Neuronal stem cell (in vitro differentiated cells): ENCODE data around the gene CACNB1.
A peak's percentile ranks its signal among the peaks of the same experiment; 100 is the strongest.

Experiments used
- DNase-seq: peaks from one replicate; pipeline ENCODE4 v3.0.0-alpha.2; 2013; ENCODE audit warnings: low spot score
- H2AFZ ChIP-seq: one replicate; pipeline ENCODE4 v1.6.1; 2013; ENCODE audit warnings: mild to moderate bottlenecking, low read length, inconsistent platforms
- H2AK5ac ChIP-seq: 2 replicates; pipeline ENCODE4 v1.6.1; 2013; ENCODE audit warnings: low read depth, mild to moderate bottlenecking, inconsistent platforms, low read length, moderate library complexity, mixed read lengths
- H2BK120ac ChIP-seq: 2 replicates; pipeline ENCODE4 v1.6.1; 2013; ENCODE audit warnings: low read depth, mild to moderate bottlenecking, inconsistent platforms, low read length, moderate library complexity, mixed read lengths
- H2BK12ac ChIP-seq: one replicate; pipeline ENCODE4 v1.6.1; 2013; ENCODE audit warnings: low read length, inconsistent platforms
- H2BK15ac ChIP-seq: 2 replicates; pipeline ENCODE4 v1.6.1; 2013; ENCODE audit warnings: mild to moderate bottlenecking, low read length, inconsistent platforms, mixed read lengths
- H2BK5ac ChIP-seq: one replicate; pipeline ENCODE4 v1.6.1; 2013; ENCODE audit warnings: inconsistent platforms, mild to moderate bottlenecking, low read length, moderate library complexity
- H3K14ac ChIP-seq: one replicate; pipeline ENCODE4 v1.6.1; 2013; ENCODE audit warnings: low read length, inconsistent platforms
- H3K18ac ChIP-seq: 2 replicates; pipeline ENCODE4 v1.6.1; 2013; ENCODE audit warnings: low read length, inconsistent platforms
- H3K23ac ChIP-seq: 2 replicates; pipeline ENCODE4 v1.6.1; 2013; ENCODE audit warnings: low read depth, mild to moderate bottlenecking, mixed read lengths, low read length, inconsistent platforms; ENCODE audit not compliant: poor library complexity
- H3K27ac ChIP-seq: replicated peaks from 3 replicates; pipeline ENCODE4 v1.5.1; 2013; ENCODE audit warnings: low read length, inconsistent platforms
- H3K27me3 ChIP-seq, 3 experiments: 2 replicates each; pipeline ENCODE4 v1.6.1; 2013; ENCODE audit warnings: low read length in 3 of 3, mild to moderate bottlenecking in 2 of 3, inconsistent platforms in 1 of 3, low read depth in 1 of 3, mixed read lengths in 1 of 3, moderate library complexity in 1 of 3; ENCODE audit not compliant: control insufficient read depth in 3 of 3, insufficient read depth in 3 of 3
- H3K36me3 ChIP-seq, 2 donors: replicated peaks in 1 of 2; 2 replicates each; pipeline ENCODE4 v1.6.1; 2013; ENCODE audit warnings: low read length in 2 of 2; ENCODE audit not compliant: control insufficient read depth in 2 of 2, insufficient read depth in 2 of 2
- H3K4ac ChIP-seq: 2 replicates; pipeline ENCODE4 v1.6.1; 2013; ENCODE audit warnings: inconsistent platforms, mild to moderate bottlenecking, low read length, moderate library complexity
- H3K4me1 ChIP-seq, 2 donors: 1 replicate in 1 of 2; 2 replicates in 1 of 2; pipeline ENCODE4 v1.6.1; 2013; ENCODE audit warnings: low read length in 2 of 2, low read depth in 1 of 2; ENCODE audit not compliant: control insufficient read depth in 2 of 2, insufficient read depth in 1 of 2
- H3K4me2 ChIP-seq: one replicate; pipeline ENCODE4 v1.6.1; 2013; ENCODE audit warnings: mild to moderate bottlenecking, low read length, inconsistent platforms; ENCODE audit not compliant: insufficient read depth, poor library complexity, severe bottlenecking
- H3K4me3 ChIP-seq, 2 donors: 2 replicates each; pipeline ENCODE4 v1.5.1; 2013; ENCODE audit warnings: low read length in 2 of 2, mild to moderate bottlenecking in 2 of 2, inconsistent platforms in 1 of 2, moderate library complexity in 1 of 2
- H3K79me1 ChIP-seq: one replicate; pipeline ENCODE4 v1.6.1; 2013; ENCODE audit warnings: low read depth, mild to moderate bottlenecking, inconsistent platforms, low read length, moderate library complexity
- H3K9ac ChIP-seq: one replicate; pipeline ENCODE4 v1.6.1; 2013; ENCODE audit warnings: mild to moderate bottlenecking, low read depth, low read length, inconsistent platforms; ENCODE audit not compliant: poor library complexity
- H3K9me3 ChIP-seq, 2 donors: replicated peaks in 1 of 2; 2 replicates each; pipeline versions ENCODE3 to v1.6.1; 2013; ENCODE audit warnings: low read length in 2 of 2, mild to moderate bottlenecking in 2 of 2, inconsistent platforms in 1 of 2, low read depth in 1 of 2, mixed read lengths in 1 of 2, moderate library complexity in 1 of 2; ENCODE audit not compliant: control insufficient read depth in 2 of 2, insufficient read depth in 1 of 2
- H4K8ac ChIP-seq: one replicate; pipeline ENCODE4 v1.6.1; 2013; ENCODE audit warnings: low read depth, mild to moderate bottlenecking, inconsistent platforms, low read length, moderate library complexity
- H4K91ac ChIP-seq: one replicate; pipeline ENCODE4 v1.6.1; 2013; ENCODE audit warnings: low read length, low read depth, mild to moderate bottlenecking, inconsistent platforms; ENCODE audit not compliant: poor library complexity
- WGBS, 2 donors: extraction: QIAGEN DNeasy Blood & Tissue Kit; methylation state at CpG; one replicate each; pipeline ENCODE4 v1.1.7; 2013; ENCODE audit warnings: missing lambda C conversion rate in 2 of 2, mixed read lengths in 1 of 2; ENCODE audit not compliant: insufficient read length in 2 of 2, insufficient replicate concordance in 1 of 2; ENCODE audit errors: extremely low coverage in 2 of 2; 5-methylcytosine and 5-hydroxymethylcytosine counted together

CACNB1 gene

GRCh38 chr17:39244016-39244599 is 46.6 kb upstream of the CACNB1 start:
- Histone ChIP-seq H4K91ac (no peak overlapping the region), H2BK5ac (no peak overlapping the region), H3K4ac (no peak overlapping the region), H3K9me3 (no peaks in the 10 kb centered on the region), H3K9ac (no peak overlapping the region), H3K23ac (no peak overlapping the region), H3K27me3 (peaks cover 0 to 7% (median 0%) of the 10 kb centered on the region in 3 experiments), H4K8ac (no peak overlapping the region), H3K14ac (no peak overlapping the region), H2AFZ (peak overlapping the region; percentile 25), H2BK12ac (no peak overlapping the region), H2AK5ac (no peak overlapping the region), H2BK120ac (no peak overlapping the region), H2BK15ac (no peak overlapping the region), H3K36me3 (no peaks in the 10 kb centered on the region), H3K18ac (peak overlapping the region; percentile 73), H3K27ac (no peak overlapping the region), H3K4me1 (peaks cover 0 to 2% of the 10 kb centered on the region in 2 donors), H3K4me2 (no peak overlapping the region), H3K4me3 (no peak overlapping the region), H3K79me1 (no peaks in the 10 kb centered on the region)
- no CpG with 5 or more reads among the region's 11 CpGs for WGBS, 2 donors
- DNase-seq, result no peak

GRCh38 chr17:39243155-39243554 is 45.7 kb upstream of the CACNB1 start:
- no peak overlapping the region for H3K4ac ChIP-seq
- no CpG with 5 or more reads among the region's 8 CpGs for WGBS, 2 donors
- no peak overlapping the region for H2BK120ac ChIP-seq
- H2BK5ac ChIP-seq, result no peak overlapping the region
- peaks cover 0 to 2% of the 10 kb centered on the region in 2 donors for H3K4me1 ChIP-seq
- H2AFZ ChIP-seq, result no peak overlapping the region
- H3K23ac ChIP-seq, result no peak overlapping the region
- no peaks in the 10 kb centered on the region for H3K9me3 ChIP-seq
- H2BK12ac ChIP-seq, result no peak overlapping the region
- H2AK5ac ChIP-seq, result peak overlapping the region; percentile 60
- no peak overlapping the region for H3K4me2 ChIP-seq
- H2BK15ac ChIP-seq, result peak overlapping the region; percentile 77
- H3K9ac ChIP-seq, result no peak overlapping the region
- H3K27me3 ChIP-seq, result peaks cover 0 to 10% (median 0%) of the 10 kb centered on the region in 3 experiments
- H4K91ac ChIP-seq, result no peak overlapping the region
- H3K18ac ChIP-seq, result peak overlapping the region; percentile 30
- no peak overlapping the region for H4K8ac ChIP-seq
- H3K79me1 ChIP-seq, result no peaks in the 10 kb centered on the region
- H3K4me3 ChIP-seq, result no peak overlapping the region
- H3K27ac ChIP-seq, result no peak overlapping the region
- H3K14ac ChIP-seq, result no peak overlapping the region
- DNase-seq, result no peak
- no peaks in the 10 kb centered on the region for H3K36me3 ChIP-seq

- no peak overlapping the region for H2AK5ac ChIP-seq
- peaks cover 0 to 2% of the 10 kb centered on the region in 2 donors for H3K4me1 ChIP-seq
- H3K23ac ChIP-seq, result no peak overlapping the region
- H3K4me2 ChIP-seq, result no peak overlapping the region
- H2AFZ ChIP-seq, result no peak overlapping the region
- H3K4ac ChIP-seq, result no peak overlapping the region
- WGBS, 2 donors, result no CpG with 5 or more reads among the region's 5 CpGs
- no peak overlapping the region for H2BK5ac ChIP-seq
- peaks cover 3% of the 10 kb centered on the region for H3K79me1 ChIP-seq
- H3K14ac ChIP-seq, result no peak overlapping the region
- no peak overlapping the region for H3K27ac ChIP-seq
- no peak overlapping the region for H3K9ac ChIP-seq
- H4K8ac ChIP-seq, result no peak overlapping the region
- no peak overlapping the region for H4K91ac ChIP-seq
- H2BK15ac ChIP-seq, result no peak overlapping the region
- H3K18ac ChIP-seq, result no peak overlapping the region
- DNase-seq, result no peak
- H2BK12ac ChIP-seq, result no peak overlapping the region
- H3K36me3 ChIP-seq, result no peaks in the 10 kb centered on the region
- peaks cover 0 to 12% (median 0%) of the 10 kb centered on the region in 3 experiments for H3K27me3 ChIP-seq
- H2BK120ac ChIP-seq, result no peak overlapping the region
- no peak overlapping the region for H3K4me3 ChIP-seq
- no peaks in the 10 kb centered on the region for H3K9me3 ChIP-seq
Observed at GRCh38 chr17:39240631-39241030, 43.2 kb upstream of the CACNB1 start.

- Histone ChIP-seq H3K4me3 (no peak overlapping the region), H3K23ac (no peak overlapping the region), H2AK5ac (no peak overlapping the region), H3K4me2 (no peak overlapping the region), H4K8ac (no peak overlapping the region), H3K18ac (peak overlapping the region; percentile 15), H3K27me3 (peaks cover 0 to 12% (median 0%) of the 10 kb centered on the region in 3 experiments), H3K9ac (no peak overlapping the region), H3K9me3 (no peaks in the 10 kb centered on the region), H3K14ac (no peak overlapping the region), H3K27ac (no peak overlapping the region), H2BK15ac (no peak overlapping the region), H3K36me3 (no peaks in the 10 kb centered on the region), H3K4me1 (peaks cover 0 to 2% of the 10 kb centered on the region in 2 donors), H4K91ac (no peak overlapping the region), H2BK120ac (no peak overlapping the region), H2AFZ (no peak overlapping the region), H3K4ac (no peak overlapping the region), H3K79me1 (peaks cover 3% of the 10 kb centered on the region), H2BK5ac (no peak overlapping the region), H2BK12ac (no peak overlapping the region)
- DNase-seq, result no peak
- no CpG with 5 or more reads among the region's 16 CpGs for WGBS, 2 donors
Observed at GRCh38 chr17:39239640-39240314, 42.3 kb upstream of the CACNB1 start.
